ENCODE data around the gene ANKDD1B.

The ANKDD1B gene

DNA sequence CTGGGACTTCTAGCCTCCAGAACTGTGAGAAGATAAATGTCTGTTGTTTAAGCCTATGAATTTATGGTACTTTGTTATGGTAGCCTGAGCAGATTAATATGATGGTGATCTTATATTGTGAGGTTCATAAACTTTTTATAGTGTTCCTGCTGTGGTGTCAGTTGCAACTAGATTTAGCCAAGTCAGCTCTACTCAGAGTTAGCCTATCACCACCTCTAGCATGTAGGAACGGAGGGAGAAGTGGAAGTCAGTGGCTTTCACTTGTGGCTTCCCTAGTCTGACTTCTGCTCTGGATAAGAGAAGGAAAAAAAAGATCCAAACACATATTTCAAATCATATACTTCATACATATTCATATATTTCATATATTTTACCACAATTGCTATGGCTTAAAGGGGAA, 99.4 kb downstream of the ANKDD1B start:
- DNase-seq = no peak

DNA sequence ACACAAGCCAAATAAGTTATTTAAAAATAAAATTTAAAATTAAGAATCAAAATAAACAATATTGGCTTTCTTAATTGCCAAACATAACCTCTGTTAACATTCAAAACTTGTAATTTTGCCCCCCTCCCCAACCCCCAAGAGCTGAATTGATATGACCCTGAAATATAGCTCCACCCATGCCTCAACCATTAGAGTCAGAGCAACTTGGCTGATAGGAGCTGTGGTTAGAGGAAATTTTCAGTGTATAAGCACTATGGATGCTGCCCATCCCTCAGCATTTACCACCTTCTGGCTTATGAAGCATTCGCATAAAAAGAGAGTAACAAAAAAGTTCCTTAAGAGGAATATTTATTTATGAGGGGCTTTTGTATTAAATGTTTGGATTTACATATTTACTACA, 99.9 kb downstream of the ANKDD1B start:
- DNase-seq = no peak

DNA sequence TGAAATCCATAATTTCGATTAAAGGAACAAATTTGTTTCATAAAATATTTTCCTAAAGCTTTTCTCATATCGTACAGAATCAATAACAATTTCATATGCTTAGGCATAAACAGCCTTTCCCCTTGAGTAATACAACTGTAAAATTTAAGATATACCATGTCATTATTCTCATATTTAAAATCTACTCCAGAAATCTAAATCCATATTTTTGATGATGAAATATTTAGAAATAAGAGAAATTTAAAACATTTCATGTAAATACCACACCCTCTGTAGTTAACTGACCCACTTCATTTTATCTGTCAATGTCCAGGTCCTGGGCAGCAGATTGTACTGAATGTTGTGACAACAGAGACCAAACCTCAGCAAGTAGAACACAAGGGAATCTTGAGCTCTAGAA, 100.8 kb downstream of the ANKDD1B start:
- no peak for DNase-seq

DNA sequence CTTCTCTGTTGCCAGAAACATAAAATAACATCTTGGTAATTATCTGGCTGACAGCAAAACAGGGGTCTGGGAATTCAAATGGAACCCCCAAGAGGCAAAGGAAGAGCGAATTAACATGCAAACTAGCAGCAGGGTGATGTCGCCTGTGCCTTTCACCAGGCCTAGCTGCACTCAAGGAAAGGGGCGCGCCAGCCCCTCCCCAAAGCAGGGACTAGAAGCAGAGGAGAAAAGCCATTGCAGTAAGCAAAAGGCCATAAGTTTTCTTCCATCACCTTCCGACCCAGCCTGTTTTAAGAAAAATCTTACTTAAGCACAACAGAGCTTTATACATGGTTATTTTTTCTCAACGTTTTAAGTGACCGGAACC, 105.4 kb downstream of the ANKDD1B start:
- DNase-seq = no peak

DNA sequence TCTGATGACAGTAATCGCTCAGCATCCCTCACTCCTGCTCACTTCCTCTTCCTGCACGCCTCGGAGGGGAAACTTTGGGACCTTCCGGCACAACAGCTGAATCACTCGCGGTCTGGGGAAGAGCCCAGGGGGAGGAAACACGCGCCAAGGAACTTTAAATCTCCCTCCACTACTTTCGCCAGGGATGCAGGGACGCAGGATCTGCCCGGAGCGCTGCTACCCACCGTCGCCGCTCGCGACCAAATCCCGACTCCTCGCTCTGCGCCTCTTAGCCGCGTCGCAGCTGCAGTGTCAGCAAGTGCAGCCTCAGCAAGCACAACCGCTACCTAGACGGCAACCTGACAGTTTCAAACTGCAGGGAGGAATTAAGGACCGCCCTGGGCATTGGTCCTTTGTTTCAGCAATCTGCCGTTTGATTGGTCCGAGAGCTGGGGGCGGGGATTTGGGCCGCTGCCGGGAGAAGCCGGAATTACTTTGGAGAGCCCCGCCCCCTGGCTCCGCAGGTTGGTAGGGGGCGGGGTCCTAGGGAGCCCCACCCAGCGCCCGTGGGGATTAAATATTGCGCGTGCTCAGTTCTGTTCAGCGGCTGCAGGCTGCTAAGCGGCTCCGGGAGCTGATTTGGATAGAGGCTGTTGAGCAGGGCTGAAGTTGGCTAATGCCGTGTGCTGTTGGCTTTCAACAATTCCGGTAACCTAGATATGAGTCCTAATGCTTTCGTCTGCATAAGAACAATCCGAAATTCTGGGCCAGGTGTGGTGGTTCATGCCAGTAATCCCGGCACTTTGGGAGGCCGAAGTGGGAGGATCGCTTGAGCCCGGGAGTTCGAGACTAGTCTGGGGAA, 106.0 kb downstream of the ANKDD1B start, which contains the start of gene POC5:
Gene POC5, minus strand, starts transcription at position 356 of the 841 bp plus-strand sequence. CDS start 4,500 bp downstream, outside the sequence.
- peak; percentile 96 for DNase-seq

DNA sequence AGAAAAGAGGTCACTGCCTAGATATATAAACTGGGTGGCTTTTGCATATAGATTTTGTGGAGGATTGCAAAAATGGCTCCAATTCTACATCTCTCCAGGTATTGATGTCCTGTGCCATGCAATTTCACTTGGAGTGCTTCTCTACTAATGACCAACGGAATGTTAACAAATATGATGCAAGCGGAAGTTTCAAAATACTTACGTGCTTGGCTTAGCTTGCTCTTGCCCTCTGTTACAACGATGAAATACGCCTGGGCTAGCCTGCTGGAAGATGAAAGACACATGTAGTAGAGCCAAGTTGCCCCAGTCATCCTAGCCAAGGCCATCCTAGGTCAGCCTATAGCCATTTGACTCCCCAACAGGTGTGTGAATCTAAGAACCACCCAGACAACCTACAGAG, 109.6 kb downstream of the ANKDD1B start:
- no peak for DNase-seq

Data from left hindlimb (tissue), 1 donor.